Measurements from ENCODE around the gene LRRC27.
A peak's percentile ranks its signal among the peaks of the same experiment; 100 is the strongest.

Gene LRRC27

GRCh38 chr10:132321726-132322125 lies 10.3 kb upstream of the LRRC27 start:
- no peak overlapping the region for H3K4me3 ChIP-seq (ENCODE audit: low read length)
- no peak for DNase-seq (ENCODE audit: low read depth)
- no peak for TF ChIP-seq CTCF (conservative IDR thresholded peaks at IDR 0.05; ENCODE audit: low read length)

- TF ChIP-seq CTCF (conservative IDR thresholded peaks at IDR 0.05; ENCODE audit: low read length), result peak; percentile 43
- no peak overlapping the region for H3K4me3 ChIP-seq (ENCODE audit: low read length)
- peak; percentile 67 for DNase-seq (ENCODE audit: low read depth)
Measured at GRCh38 chr10:132322586-132323048, 9.4 kb upstream of the LRRC27 start.

- no peak for TF ChIP-seq CTCF (conservative IDR thresholded peaks at IDR 0.05; ENCODE audit: low read length)
- H3K4me3 ChIP-seq (ENCODE audit: low read length), result no peak overlapping the region
- DNase-seq (ENCODE audit: low read depth), result peak; percentile 18
Measured at GRCh38 chr10:132324186-132324585, 7.8 kb upstream of the LRRC27 start.

GRCh38 chr10:132326344-132326889 lies 5.6 kb upstream of the LRRC27 start:
- DNase-seq (ENCODE audit: low read depth), result no peak
- H3K4me3 ChIP-seq (ENCODE audit: low read length), result no peak overlapping the region
- TF ChIP-seq CTCF (conservative IDR thresholded peaks at IDR 0.05; ENCODE audit: low read length), result no peak

- no peak for TF ChIP-seq CTCF (conservative IDR thresholded peaks at IDR 0.05; ENCODE audit: low read length)
- H3K4me3 ChIP-seq (ENCODE audit: low read length), result no peak overlapping the region
- DNase-seq (ENCODE audit: low read depth), result no peak
Measured at GRCh38 chr10:132326925-132327324, 5.1 kb upstream of the LRRC27 start.

- TF ChIP-seq CTCF (conservative IDR thresholded peaks at IDR 0.05; ENCODE audit: low read length), result no peak
- H3K4me3 ChIP-seq (ENCODE audit: low read length), result no peak overlapping the region
- no peak for DNase-seq (ENCODE audit: low read depth)
Measured at GRCh38 chr10:132328106-132328505, 3.9 kb upstream of the LRRC27 start.

GRCh38 chr10:132328738-132329137 lies 3.3 kb upstream of the LRRC27 start:
- TF ChIP-seq CTCF (conservative IDR thresholded peaks at IDR 0.05; ENCODE audit: low read length), result no peak
- H3K4me3 ChIP-seq (ENCODE audit: low read length), result no peak overlapping the region
- no peak for DNase-seq (ENCODE audit: low read depth)
